Adrenal gland (tissue), 5 donors: Measurements from ENCODE around the gene TM4SF4.

ENCODE experiments used
- POLR2A ChIP-seq, 2 donors: fragments of 450-650 bp; IDR thresholded peaks; one replicate each; pipeline ENCODE4 v1.6.1; 2017; ENCODE audit warnings: antibody characterized with exemption in 2 of 2, mild to moderate bottlenecking in 2 of 2, moderate library complexity in 1 of 2
- TF ChIP-seq, protein P1 (sequence below), 6 experiments: fragments of 450-650 bp in 4 of 6; fragments of 200-600 bp in 2 of 6; sonication (generic) in 1 of 6; IDR thresholded peaks; 1 replicate in 5 of 6; 2 replicates in 1 of 6; pipeline versions ENCODE4 v1.5.1 to v1.8.0; 2016 to 2021; ENCODE audit warnings: antibody characterized with exemption in 6 of 6, mild to moderate bottlenecking in 2 of 6, moderate library complexity in 1 of 6
- donor health status: DM: no; HTN: no; CAD: no.

- TF ChIP-seq, protein P1, sequence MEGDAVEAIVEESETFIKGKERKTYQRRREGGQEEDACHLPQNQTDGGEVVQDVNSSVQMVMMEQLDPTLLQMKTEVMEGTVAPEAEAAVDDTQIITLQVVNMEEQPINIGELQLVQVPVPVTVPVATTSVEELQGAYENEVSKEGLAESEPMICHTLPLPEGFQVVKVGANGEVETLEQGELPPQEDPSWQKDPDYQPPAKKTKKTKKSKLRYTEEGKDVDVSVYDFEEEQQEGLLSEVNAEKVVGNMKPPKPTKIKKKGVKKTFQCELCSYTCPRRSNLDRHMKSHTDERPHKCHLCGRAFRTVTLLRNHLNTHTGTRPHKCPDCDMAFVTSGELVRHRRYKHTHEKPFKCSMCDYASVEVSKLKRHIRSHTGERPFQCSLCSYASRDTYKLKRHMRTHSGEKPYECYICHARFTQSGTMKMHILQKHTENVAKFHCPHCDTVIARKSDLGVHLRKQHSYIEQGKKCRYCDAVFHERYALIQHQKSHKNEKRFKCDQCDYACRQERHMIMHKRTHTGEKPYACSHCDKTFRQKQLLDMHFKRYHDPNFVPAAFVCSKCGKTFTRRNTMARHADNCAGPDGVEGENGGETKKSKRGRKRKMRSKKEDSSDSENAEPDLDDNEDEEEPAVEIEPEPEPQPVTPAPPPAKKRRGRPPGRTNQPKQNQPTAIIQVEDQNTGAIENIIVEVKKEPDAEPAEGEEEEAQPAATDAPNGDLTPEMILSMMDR (IDR thresholded peaks at IDR 0.05): no peak
- no peak for TF ChIP-seq POLR2A (IDR thresholded peaks at IDR 0.05)
Measured at GRCh38 chr3:149430216-149430615, 44.3 kb upstream of the TM4SF4 start.
